Measurements from ENCODE around the gene WDR47. TPM values are rescaled to one million over a fixed set of nuclear protein-coding genes. Genes with fewer than 3 reads are reported as not detected.

The WDR47 gene
- 10.3 and 11.4 TPM in 2 replicates for total RNA-seq

DNA sequence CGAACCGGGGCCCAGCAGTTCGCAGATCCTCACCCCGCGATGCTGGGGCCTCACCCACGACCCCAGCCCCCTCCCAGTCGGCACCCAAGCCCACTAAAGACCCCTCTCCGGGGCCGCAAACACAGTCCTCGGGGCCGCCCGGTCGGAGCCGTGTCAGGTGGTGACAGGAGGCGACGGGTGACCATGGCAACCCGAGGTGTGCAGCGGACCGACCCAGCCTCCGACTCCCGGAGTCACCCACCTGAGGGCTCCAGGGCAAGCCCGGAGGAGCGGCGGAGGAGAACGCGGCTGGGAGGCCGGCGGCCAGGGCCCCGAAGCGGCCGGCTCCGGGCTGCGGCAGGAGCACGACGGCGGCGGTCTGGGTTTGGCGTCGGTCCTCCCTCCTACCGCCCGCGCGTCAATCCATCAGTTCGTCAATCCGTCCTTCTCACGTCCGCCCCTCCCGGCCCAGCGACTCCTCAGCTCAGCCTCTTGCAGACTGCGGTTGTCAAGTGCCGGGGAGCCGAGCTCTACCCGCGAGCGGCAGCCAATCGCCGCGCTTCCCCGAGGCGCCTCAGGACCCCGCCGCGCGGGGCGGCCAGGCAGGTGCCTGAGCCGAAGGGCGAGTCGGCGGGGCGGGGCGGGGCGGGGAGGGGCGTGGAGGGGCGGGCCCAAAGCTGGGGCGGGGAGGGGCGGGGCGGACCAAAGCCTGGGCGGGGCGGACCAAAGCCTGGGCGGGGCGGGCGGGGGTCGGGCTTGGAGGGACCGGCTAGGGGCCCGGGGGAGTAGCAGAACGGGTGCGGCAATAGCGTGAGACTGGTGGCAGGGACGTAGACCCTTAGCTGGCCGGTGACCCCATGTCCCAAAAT, at the start of gene WDR47:
Gene WDR47, minus strand, starts transcription at position 482 of the 848 bp plus-strand sequence. CDS start 18,590 bp downstream, outside the sequence.
- intact Hi-C loops (cut with micrococcal nuclease), result loop anchor here (1.0 to 10.0 kb wide), 15 partner anchors 33 to 1163 kb away; partner anchors contain the start of genes CLCC1, CYB561D1, EEIG2 and GNAI3

GRCh38 chr1:109091078-109091838, 49.4 kb upstream of the WDR47 start:
- intact Hi-C loops (cut with micrococcal nuclease), result loop anchor here (2.0 to 5.0 kb wide), 11 partner anchors 72 to 529 kb away; partner anchors contain the start of genes ATXN7L2, CLCC1, EEIG2 and GNAI3

DNA sequence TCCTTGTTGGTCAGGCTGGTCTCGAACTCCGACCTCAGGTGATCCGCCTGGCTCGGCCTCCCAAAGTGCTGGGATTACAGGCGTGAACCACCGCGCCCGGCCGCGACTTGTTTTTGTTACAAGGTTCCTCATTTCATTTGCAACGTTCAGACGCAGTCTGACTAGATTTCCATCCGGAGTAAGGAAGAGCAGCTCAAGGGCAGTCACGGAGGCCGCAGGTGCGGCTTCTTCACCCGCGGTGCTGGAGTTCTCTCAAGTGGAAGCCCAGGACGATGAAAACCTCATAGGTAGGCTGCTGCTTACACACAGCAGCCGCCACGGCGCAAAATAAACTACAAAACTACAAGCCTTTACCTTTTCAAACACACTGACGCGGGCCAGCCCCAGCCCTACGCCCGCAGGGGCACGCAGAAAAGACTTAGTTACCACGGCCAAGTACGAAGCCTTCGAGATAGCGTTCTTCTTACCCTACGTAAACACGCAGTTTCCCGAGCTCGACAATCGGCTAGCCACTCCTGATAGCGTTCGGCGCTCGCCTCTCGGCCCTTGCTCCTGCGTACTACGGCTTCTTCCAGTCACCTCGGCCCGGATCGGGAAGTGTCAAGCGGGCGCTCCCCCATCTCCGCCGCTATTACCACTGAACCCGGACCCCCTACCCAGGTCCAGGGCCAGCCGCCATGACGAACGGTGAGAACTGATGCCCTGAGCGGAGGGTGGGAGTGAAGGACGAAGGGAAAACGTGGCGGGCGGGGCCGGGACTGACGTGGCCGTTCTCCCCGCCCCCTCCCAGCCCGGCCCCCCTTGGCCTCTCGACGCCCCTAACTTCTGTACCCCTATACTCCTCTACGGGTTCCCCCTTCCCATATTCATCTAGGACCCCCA, 48.5 kb upstream of the WDR47 start, which contains the start of gene TMEM167B:
Gene TMEM167B, plus strand, starts transcription at position 569 of the 882 bp plus-strand sequence. Its CDS starts 109 bp downstream, at position 678.
- intact Hi-C loops (cut with micrococcal nuclease), result loop anchor here (1.0 to 5.0 kb wide), 17 partner anchors 10 to 944 kb away; partner anchors contain the start of genes ATXN7L2, CLCC1, EEIG2 and GNAI3

- intact Hi-C loops (cut with micrococcal nuclease), result loop anchor here (1.0 to 5.0 kb wide), 17 partner anchors 11 to 945 kb away; partner anchors contain the start of genes ATXN7L2, CLCC1, EEIG2 and GNAI3
Observed at GRCh38 chr1:109089242-109090015, 47.5 kb upstream of the WDR47 start.

GRCh38 chr1:109084563-109085517, 42.9 kb upstream of the WDR47 start:
- intact Hi-C loops (cut with micrococcal nuclease), result no loop called here

DNA sequence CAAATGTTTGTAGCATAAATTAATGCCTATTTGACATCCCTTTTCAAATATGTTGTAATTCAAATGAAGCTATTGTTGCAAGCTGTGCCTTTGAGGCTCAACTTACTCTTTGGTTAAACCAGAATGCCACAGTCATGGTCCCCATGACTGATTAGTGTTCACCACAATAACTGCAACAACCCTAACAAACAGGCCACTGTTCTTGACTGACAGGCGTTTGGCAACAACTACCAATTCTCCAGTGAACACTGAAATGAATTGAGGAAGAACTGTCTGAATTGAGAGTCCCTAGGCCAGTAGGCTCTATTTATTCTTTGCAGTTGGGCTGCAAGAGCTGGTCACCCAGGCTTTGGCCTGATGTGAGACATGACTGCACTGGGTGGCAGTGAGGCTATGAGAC, 42.0 kb upstream of the WDR47 start:
- intact Hi-C loops (cut with micrococcal nuclease), result no loop called here

DNA sequence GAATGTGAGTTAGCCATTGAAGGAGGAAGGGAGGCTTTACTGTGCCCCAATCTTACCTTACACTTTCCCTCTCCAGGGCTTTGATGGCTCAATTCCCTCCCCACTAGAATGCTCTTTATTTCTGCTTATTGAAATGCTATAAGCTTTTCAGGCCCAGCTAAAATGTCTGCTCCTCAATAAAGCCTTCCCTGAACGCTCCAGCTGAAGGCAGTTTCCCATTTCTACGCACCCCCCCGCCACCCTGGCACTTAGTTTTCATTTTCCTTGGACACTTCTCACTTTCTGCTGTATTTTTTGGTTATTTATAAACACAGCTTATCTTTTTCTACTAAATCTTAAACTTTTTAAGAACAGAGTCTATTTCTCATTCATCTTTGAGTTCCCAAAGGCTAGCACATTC, 41.6 kb upstream of the WDR47 start:
- intact Hi-C loops (cut with micrococcal nuclease), result no loop called here

GRCh38 chr1:109080441-109081082, 38.7 kb upstream of the WDR47 start:
- intact Hi-C loops (cut with micrococcal nuclease), result no loop called here

GRCh38 chr1:109079240-109079622, 37.3 kb upstream of the WDR47 start:
- intact Hi-C loops (cut with micrococcal nuclease), result no loop called here

GRCh38 chr1:109078317-109078716, 36.4 kb upstream of the WDR47 start:
- intact Hi-C loops (cut with micrococcal nuclease), result no loop called here

GRCh38 chr1:109075531-109076490, 33.9 kb upstream of the WDR47 start, which contains the start of gene TAF13:
TAF13 (minus strand) TSS chr1:109076003; CDS start chr1:109075947, 56 bp downstream.
- intact Hi-C loops (cut with micrococcal nuclease), result loop anchor here (1.0 kb wide), 6 partner anchors 14 to 330 kb away; partner anchors contain the start of genes CLCC1, STXBP3, TMEM167B and WDR47

- intact Hi-C loops (cut with micrococcal nuclease), result no loop called here
Observed at GRCh38 chr1:109069294-109069693, 27.4 kb upstream of the WDR47 start.

- intact Hi-C loops (cut with micrococcal nuclease), result no loop called here
Observed at GRCh38 chr1:109067883-109068282, 26.0 kb upstream of the WDR47 start.

DNA sequence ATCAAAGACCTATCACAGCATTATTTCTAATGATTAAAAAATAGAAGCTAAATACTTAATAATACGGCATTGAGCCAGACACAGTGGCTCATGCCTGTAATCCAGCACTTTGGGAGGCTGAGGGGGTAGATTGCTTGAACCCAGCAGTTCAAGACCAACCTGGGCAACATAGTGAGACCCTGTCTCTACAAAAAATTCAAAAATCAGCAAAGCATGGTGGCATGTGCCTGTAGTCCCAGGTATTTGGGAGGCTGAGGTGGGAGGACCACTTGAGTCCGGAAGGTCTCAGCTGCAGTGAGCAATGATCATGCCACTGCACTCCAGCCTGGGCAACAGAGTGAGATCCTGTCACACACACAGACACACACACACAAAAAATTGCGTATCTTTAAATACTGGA, 23.2 kb upstream of the WDR47 start:
- intact Hi-C loops (cut with micrococcal nuclease), result no loop called here

- intact Hi-C loops (cut with micrococcal nuclease), result no loop called here
Observed at GRCh38 chr1:109061183-109061582, 19.3 kb upstream of the WDR47 start.

DNA sequence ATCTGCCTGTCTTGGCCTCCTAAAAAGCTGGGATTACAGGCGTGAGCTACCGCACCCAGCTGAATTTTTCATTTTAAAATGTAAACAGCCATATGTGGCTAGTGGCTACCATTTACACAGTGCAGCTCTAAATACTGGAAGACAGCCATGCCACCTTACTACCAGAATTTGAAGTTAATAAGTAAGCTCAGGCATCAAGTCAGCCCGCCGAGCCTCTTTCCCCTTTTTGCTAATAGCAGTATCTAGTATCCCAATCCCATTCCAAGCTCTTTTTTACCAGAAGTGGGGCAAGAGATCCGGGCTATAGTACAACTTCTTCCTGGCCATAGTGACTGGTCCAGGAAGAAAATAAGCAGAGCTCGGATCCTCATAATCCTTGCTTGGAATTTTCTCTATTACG, 18.8 kb upstream of the WDR47 start:
- intact Hi-C loops (cut with micrococcal nuclease), result no loop called here

DNA sequence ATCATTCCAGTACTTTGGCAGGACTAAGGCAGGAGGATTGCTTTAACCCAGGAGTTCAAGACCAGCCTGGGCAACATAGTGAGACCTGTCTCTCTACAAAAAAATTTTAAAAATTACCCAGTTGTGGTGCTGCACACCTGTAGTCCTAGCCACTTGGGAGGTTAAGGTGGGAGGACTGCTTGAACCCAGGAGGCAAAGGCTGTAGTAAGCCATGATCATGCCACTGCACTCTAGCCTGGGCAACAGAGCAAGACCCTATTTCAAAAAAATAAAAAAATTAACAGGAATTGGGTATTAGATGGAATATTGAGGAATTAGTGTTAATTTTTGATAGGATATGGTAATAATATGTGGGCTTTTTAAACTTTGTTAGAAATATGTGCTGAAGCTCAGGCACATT, 17.1 kb upstream of the WDR47 start:
- intact Hi-C loops (cut with micrococcal nuclease), result no loop called here
